AG09309 (cell line): Measurements from ENCODE around the gene SORBS2.

Source experiments
- DNase-seq: peaks from one replicate; pipeline ENCODE4 v3.0.0-alpha.2; 2010; ENCODE audit warnings: low read depth
- H3K4me3 ChIP-seq: 2 replicates; pipeline ENCODE4 v1.5.1; 2011; ENCODE audit warnings: mild to moderate bottlenecking, low read depth, low read length, moderate library complexity; ENCODE audit not compliant: control insufficient read depth
- TF ChIP-seq, protein P1 (sequence below): IDR thresholded peaks from 2 replicates; pipeline ENCODE4 v1.5.1; 2011; ENCODE audit warnings: mild to moderate bottlenecking, low read depth, low read length, inconsistent platforms; ENCODE audit not compliant: insufficient read depth, control insufficient read depth; ENCODE audit errors: missing control alignments

The SORBS2 gene

DNA sequence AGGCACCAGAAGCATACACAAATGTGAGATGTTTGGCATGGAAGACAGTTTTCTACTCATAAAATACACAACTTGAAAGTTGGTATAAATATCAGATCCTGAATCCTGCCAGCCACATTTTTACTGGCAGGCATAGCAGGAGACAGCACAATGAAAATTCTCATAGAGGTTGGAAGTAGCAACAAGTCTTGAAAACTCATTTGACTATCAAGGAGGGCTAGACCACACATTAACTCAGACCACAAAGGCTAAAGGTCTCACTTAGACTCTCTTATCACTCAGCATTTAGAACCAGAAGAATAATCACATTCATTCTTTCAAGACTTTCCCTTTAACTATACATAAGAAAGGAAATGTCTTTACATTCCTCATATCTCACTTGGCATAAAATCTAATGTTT is 56.5 kb downstream of the SORBS2 start:
- DNase-seq = no peak
- H3K4me3 ChIP-seq = no peak overlapping the region
- TF ChIP-seq, protein P1, sequence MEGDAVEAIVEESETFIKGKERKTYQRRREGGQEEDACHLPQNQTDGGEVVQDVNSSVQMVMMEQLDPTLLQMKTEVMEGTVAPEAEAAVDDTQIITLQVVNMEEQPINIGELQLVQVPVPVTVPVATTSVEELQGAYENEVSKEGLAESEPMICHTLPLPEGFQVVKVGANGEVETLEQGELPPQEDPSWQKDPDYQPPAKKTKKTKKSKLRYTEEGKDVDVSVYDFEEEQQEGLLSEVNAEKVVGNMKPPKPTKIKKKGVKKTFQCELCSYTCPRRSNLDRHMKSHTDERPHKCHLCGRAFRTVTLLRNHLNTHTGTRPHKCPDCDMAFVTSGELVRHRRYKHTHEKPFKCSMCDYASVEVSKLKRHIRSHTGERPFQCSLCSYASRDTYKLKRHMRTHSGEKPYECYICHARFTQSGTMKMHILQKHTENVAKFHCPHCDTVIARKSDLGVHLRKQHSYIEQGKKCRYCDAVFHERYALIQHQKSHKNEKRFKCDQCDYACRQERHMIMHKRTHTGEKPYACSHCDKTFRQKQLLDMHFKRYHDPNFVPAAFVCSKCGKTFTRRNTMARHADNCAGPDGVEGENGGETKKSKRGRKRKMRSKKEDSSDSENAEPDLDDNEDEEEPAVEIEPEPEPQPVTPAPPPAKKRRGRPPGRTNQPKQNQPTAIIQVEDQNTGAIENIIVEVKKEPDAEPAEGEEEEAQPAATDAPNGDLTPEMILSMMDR = no peak

DNA sequence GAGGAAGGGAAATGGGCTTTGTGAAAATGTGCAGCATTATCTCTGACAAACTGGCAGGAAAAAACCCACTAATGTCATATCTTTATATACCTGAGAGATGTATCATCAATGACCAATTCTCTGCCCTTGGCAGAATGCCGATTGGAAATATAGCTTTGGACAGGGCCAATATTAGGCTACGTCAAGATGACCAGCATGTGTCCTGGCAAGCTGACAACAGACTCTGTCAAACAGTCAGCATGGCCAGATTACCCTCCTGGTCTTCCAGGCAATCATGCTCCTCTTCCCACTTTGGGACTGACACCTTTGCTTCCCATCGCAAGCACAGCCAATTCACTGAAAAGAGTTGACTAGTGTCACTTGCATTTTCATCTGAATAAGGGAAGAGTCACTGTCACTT is 57.0 kb downstream of the SORBS2 start:
- TF ChIP-seq, protein P1 = no peak
- no peak overlapping the region for H3K4me3 ChIP-seq
- no peak for DNase-seq

DNA sequence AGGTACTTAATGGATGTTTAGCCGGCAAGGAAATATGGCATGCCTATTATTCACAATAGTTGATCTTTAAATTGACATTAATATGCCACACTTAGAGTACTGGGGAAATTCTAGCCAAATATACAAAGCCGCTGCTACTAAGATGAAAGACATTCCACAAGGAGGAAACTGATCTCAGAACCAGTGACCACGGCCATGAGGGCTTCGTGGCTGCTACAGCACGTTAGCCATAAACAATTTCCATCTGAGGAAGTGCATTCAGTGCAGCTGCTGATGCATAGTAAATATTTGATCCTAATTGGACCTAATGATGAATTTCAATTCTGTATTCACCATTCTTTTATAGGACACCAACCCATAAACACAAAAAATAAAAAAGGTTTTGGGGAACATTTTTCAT is 59.1 kb downstream of the SORBS2 start:
- no peak overlapping the region for H3K4me3 ChIP-seq
- TF ChIP-seq, protein P1 = no peak

DNA sequence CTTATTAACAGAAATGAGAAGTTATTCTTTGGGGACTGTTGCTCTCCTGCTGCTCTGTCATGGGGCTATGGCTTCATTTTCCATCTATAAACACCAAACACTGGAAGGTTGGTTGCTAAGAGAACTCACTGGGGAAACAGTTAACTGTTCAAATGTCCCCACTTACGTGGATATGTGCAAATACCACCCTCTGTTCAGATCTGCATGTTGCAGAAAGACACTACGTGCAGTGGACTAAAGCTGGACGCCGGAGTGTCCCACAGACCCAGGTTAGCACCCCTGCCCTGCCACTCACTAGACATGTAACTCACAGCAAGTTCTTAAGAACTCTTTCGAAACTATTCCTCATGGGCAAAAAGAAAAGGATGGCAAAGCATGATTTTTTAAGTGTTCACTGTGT is 62.1 kb downstream of the SORBS2 start:
- no peak for DNase-seq
- H3K4me3 ChIP-seq = no peak overlapping the region
- TF ChIP-seq, protein P1 = no peak

More for the DNA sequence above, 59.1 kb downstream of the SORBS2 start:
- DNase-seq = no peak

DNA sequence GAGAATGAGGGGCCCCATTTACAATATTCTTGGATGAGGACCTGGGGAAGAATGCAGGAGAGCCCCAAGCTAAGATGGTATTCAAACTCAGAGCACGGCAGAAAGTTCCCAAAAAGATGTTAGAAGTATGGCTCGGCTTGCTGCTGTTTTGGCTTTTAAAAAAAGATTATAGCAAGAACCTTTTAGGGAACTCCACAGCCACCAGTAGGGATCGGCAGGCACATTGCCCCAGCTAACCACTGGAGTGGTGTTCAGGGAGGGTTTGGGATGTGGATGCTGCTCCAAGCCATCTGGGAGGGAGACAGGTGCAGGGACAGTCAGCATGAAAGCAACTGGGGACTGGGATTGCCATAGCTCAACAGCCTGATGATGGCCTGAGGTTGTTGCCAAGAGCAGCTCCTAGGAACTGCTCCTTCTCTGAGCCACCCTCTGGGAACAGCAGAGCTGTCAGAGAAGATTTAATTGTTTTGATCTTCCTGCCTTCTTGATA is 63.0 kb downstream of the SORBS2 start:
- TF ChIP-seq, protein P1 = no peak

DNA sequence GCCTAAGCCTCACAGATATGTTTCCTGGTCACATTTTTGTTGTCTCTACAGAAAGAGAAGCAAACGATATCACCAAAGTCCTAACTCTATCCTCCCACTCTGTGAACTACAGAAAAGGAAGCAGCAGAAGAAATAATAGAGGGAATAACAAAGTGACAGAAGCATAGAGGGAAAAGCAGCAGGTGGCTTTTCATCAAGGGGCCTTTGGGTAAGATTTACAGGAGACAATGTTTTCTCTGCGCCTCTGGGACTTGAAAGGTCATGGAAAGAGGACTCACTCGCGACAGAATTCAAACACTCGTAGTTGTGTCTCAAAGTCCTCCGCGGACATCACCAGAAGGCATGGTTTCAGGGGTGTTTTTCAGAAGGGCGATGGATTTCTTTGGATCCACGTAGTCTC is 66.1 kb downstream of the SORBS2 start:
- no peak for DNase-seq
- TF ChIP-seq, protein P1 = no peak
- H3K4me3 ChIP-seq = no peak overlapping the region

More for the DNA sequence above, 63.0 kb downstream of the SORBS2 start:
- no peak overlapping the region for H3K4me3 ChIP-seq
- DNase-seq = no peak

DNA sequence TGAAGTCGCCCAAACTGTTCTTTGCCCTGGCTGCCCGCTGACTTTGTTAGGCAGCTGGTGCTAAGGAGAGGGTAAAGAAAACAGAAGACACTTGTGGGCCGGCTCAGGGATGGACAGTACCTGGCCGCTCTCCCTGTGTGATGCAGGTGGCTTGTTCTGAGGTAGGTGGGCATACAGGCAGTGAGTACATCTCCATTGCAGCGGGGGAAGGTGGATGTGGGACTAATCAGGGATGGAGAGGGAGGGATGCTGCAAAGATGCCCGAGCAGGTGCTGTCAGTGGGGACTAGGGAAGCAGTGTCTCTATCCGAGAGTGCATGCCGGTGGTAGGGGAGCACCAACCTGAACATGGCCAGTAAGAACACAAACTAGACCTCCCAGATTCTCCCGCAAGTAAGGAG is 67.0 kb downstream of the SORBS2 start:
- TF ChIP-seq, protein P1 = no peak
- no peak overlapping the region for H3K4me3 ChIP-seq
- no peak for DNase-seq
